NT2/D1 (cell line): ENCODE measurements around the gene PLA2G4A.

Experiments
- SUZ12 ChIP-seq: IDR thresholded peaks from 2 replicates; pipeline ENCODE4 v1.6.1; 2011; ENCODE audit not compliant: insufficient read length, insufficient read depth; ENCODE audit errors: extremely low read depth
- YY1 ChIP-seq: IDR thresholded peaks from 2 replicates; pipeline ENCODE4 v1.6.1; 2011; ENCODE audit not compliant: insufficient read length, insufficient read depth
- ZNF274 ChIP-seq: IDR thresholded peaks from 2 replicates; pipeline ENCODE4 v1.6.1; 2011; ENCODE audit warnings: mild to moderate bottlenecking, low read depth, low read length

- TF ChIP-seq ZNF274, result no peak
- TF ChIP-seq YY1, result no peak
- no peak for TF ChIP-seq SUZ12
These were observed 36.5 kb downstream of the PLA2G4A start for GRCh38 chr1:186865253-186865652.
